ENCODE measurements around the gene RELB. TPM values are rescaled to one million over a fixed set of nuclear protein-coding genes. Genes with fewer than 3 reads are reported as not detected.

RELB gene
- total and polyA plus RNA-seq, 10 of the 15 experiments (the other 5 are each of a cell fraction or from before 2014, with no cell fraction given) = 0.66 to 43.8 (median 12.8) TPM

DNA sequence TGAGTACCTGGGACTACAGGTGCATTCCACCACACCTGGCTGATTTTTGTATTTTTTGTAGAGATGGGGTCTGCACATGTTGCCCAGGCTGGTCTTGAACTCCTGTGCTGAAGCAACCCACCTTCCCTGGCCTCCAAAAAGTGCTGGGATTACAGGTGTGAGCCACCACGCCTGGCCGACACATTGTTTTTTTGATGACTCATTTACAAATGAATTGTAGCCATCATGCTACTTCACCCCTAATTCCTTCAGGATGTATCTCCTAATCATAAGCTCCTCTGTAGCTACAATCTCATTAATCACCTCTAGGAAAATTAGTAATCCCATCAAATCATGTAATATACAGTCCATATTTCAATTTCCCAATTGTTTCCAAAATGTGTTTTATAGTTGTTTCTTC is 17.9 kb downstream of the RELB start:
- Histone ChIP-seq H2AFZ (ENCODE audit: control insufficient read depth, low read depth, low read length) (no peak overlapping the region), H3K27me3 (replicated peaks in 1 of 2; ENCODE audit: control insufficient read depth in 2 of 2, insufficient read depth in 2 of 2, low read length in 1 of 2) (no peaks in the 10 kb centered on the region), H4K20me1 (ENCODE audit: control insufficient read depth, insufficient read depth) (no peaks in the 10 kb centered on the region), H3K79me2 (ENCODE audit: control insufficient read depth, insufficient read depth, low read length) (no peaks in the 10 kb centered on the region), H3K27ac (ENCODE audit: control insufficient read depth, insufficient read depth) (no peak overlapping the region), H3K4me1 (ENCODE audit: control insufficient read depth, insufficient read depth, low read length) (peaks cover 20% of the 10 kb centered on the region), H3K9me3 (replicated peaks; ENCODE audit: control insufficient read depth, insufficient read depth, low read length) (no peaks in the 10 kb centered on the region), H3K4me2 (ENCODE audit: control insufficient read depth, insufficient read depth) (no peak overlapping the region), H3K9ac (ENCODE audit: control insufficient read depth, insufficient read depth, low read length) (no peak overlapping the region), H3K36me3 (ENCODE audit: control insufficient read depth in 2 of 2, insufficient read depth in 2 of 2, low read length in 1 of 2) (0 out of 4 replicates have a peak, but pooled peaks cover 0 to 3% of the 10 kb centered on the region in 2 experiments), H3K4me3 (no peak overlapping the region)
- peak; percentile 13 for FAIRE-seq
- no peak for ATAC-seq
- 96% methylated on average over 2 of the region's 2 CpGs for WGBS (ENCODE audit: insufficient coverage, insufficient replicate concordance, low lambda C conversion rate, missing lambda C conversion rate)
- TF ChIP-seq ESRRA (IDR thresholded peaks at IDR 0.05; ENCODE audit: low read length) (no peak), ZSCAN29 (IDR thresholded peaks at IDR 0.05) (no peak), GABPA (IDR thresholded peaks at IDR 0.05; ENCODE audit: low read depth) (no peak), TARDBP (IDR thresholded peaks at IDR 0.05; ENCODE audit: borderline replicate concordance) (no peak), ATF3 (IDR thresholded peaks at IDR 0.05; ENCODE audit: borderline replicate concordance, extremely low read depth, low read depth, low read length) (no peak), RCOR1 (conservative IDR thresholded peaks at IDR 0.05; ENCODE audit: low read depth, low read length) (no peak), SREBF2 (IDR thresholded peaks at IDR 0.05; ENCODE audit: low read length) (no peak), RAD21 (IDR thresholded peaks at IDR 0.05; ENCODE audit: insufficient read depth, low read depth, low read length) (no peak), NFXL1 (IDR thresholded peaks at IDR 0.05; ENCODE audit: borderline replicate concordance) (no peak), CBX5 (IDR thresholded peaks at IDR 0.05; ENCODE audit: low read depth) (no peak), SREBF1 (IDR thresholded peaks at IDR 0.05; ENCODE audit: low read length) (no peak)
- in situ Hi-C loops (cut with MboI) = no loop called here
- ChIA-PET RAD21 (ENCODE audit: unreplicated experiment) (no interaction called here), SMC1A (ENCODE audit: uncharacterized antibody, unreplicated experiment) (interaction anchor here (0.7 to 2.0 kb wide), 3 partner anchors 20 to 38 kb away, joined by 4 to 7 read pairs (median 4); partner anchors contain the start of gene CLASRP), POLR2A (interaction anchor here (1.1 to 1.3 kb wide), 2 partner anchors 12 to 20 kb away, joined by 3 read pairs; no protein-coding TSS in a partner anchor), CTCF (interaction anchor here (0.6 to 1.0 kb wide), 4 partner anchors 10 to 224 kb away, joined by 3 read pairs; no protein-coding TSS in a partner anchor)
- no peak for DNase-seq (ENCODE audit: low read depth, low spot score)
- no TSS peak for BruUV-seq (replicated peaks)
- intact Hi-C loops (cut with micrococcal nuclease; ENCODE audit: unreplicated experiment) = loop anchor here (10.0 kb wide), 1 partner anchor 166 kb away; no protein-coding TSS in a partner anchor
